Transverse colon (tissue), 4 donors: Measurements from ENCODE around the gene NME3. TPM values are rescaled to one million over a fixed set of nuclear protein-coding genes. Genes with fewer than 3 reads are reported as not detected.

Source experiments
- DNase-seq: peaks from one replicate; pipeline ENCODE4 v3.0.0-alpha.2; 2019
- H3K27ac ChIP-seq, 4 donors: fragments of 200-600 bp; sonication (generic); 2 replicates each; pipeline ENCODE4 v1.5.1; 2016 to 2018; ENCODE audit warnings: inconsistent platforms in 4 of 4
- H3K27me3 ChIP-seq: fragments of 200-600 bp; sonication (generic); 2 replicates; pipeline ENCODE4 v1.5.1; 2017; ENCODE audit warnings: inconsistent platforms
- H3K36me3 ChIP-seq, 4 donors: fragments of 200-600 bp; sonication (generic); 2 replicates each; pipeline ENCODE4 v1.5.1; 2017 to 2019; ENCODE audit warnings: inconsistent platforms in 4 of 4
- H3K4me1 ChIP-seq, 4 donors: fragments of 200-600 bp; sonication (generic); 2 replicates each; pipeline ENCODE4 v1.5.1; 2017 to 2020; ENCODE audit warnings: inconsistent platforms in 4 of 4
- H3K4me3 ChIP-seq, 4 donors: fragments of 200-600 bp; sonication (generic); 1 replicate in 1 of 4; 2 replicates in 3 of 4; pipeline versions ENCODE4 v1.5.1 to v1.6.1; 2017 to 2019; ENCODE audit warnings: inconsistent platforms in 4 of 4
- H3K9me3 ChIP-seq, 2 donors: fragments of 200-600 bp; sonication (generic); 2 replicates each; pipeline ENCODE4 v1.5.1; 2017 to 2019; ENCODE audit warnings: inconsistent platforms in 2 of 2
- EP300 ChIP-seq: sonication (generic); formaldehyde crosslinking; IDR thresholded peaks from one replicate; pipeline ENCODE4 v1.6.1; 2017; ENCODE audit warnings: antibody characterized with exemption, low read depth
- POLR2A ChIP-seq: fragments of 450-650 bp; IDR thresholded peaks from one replicate; pipeline ENCODE4 v1.6.1; 2016; ENCODE audit warnings: antibody characterized with exemption, mild to moderate bottlenecking, moderate library complexity
- POLR2AphosphoS5 ChIP-seq, 3 donors: sonication (generic); formaldehyde crosslinking; IDR thresholded peaks; one replicate each; pipeline ENCODE4 v1.6.1; 2016; ENCODE audit warnings: antibody characterized with exemption in 3 of 3
- WGBS, 2 donors: methylation state at CpG; one replicate each; pipeline ENCODE4 v1.1.5; 2018; ENCODE audit warnings: low coverage in 1 of 2; 5-methylcytosine and 5-hydroxymethylcytosine counted together
- in situ Hi-C, 4 donors: fragments of 200-750 bp; cut with MboI; loops; one replicate each; pipeline versions ENCODE4 v1.15.0 to v1.15.1; 2017; ENCODE audit warnings: low sequenced_read_pairs in 3 of 4, low pct_ligation_motif_present in 1 of 4, low pct_unique_long_range_greater_than_20kb in 1 of 4
- intact Hi-C: fragments of 100-400 bp; cut with DNase I; formaldehyde crosslinking; loops from one replicate; pipeline ENCODE4 v1.15.1; 2023; ENCODE audit warnings: low total_unique reads
- total RNA-seq, 4 donors: library from RNA; depleted of rRNA; stranded (reverse); fragments of >200 nt; gene quantifications; one replicate each; pipeline ENCODE4 v1.1.0, GENCODE V29; 2016
- TF ChIP-seq, protein P1 (sequence below), 5 experiments: fragments of 200-600 bp in 3 of 5; fragments of 450-650 bp in 2 of 5; sonication (generic) in 3 of 5; IDR thresholded peaks; 1 replicate in 2 of 5; 2 replicates in 3 of 5; pipeline ENCODE4 v1.5.1; 2016 to 2017; ENCODE audit warnings: antibody characterized with exemption in 5 of 5, inconsistent platforms in 3 of 5, mild to moderate bottlenecking in 2 of 5, moderate library complexity in 1 of 5

The NME3 gene
- total RNA-seq, 4 donors from 2014 or later, result 116 to 286 (median 132) TPM

GRCh38 chr16:1818873-1819525, 47.7 kb upstream of the NME3 start:
- in situ Hi-C loops (no loop called here), intact Hi-C loops (no loop called here)
- no peak for TF ChIP-seq POLR2A
- 95 to 100% methylated on average over 5 to 35 of the region's 35 CpGs for WGBS, 2 donors
- DNase-seq, result no peak
- Histone ChIP-seq H3K27ac (no peak overlapping the region), H3K4me1 (peaks cover 0 to 3% (median under 1%) of the 10 kb centered on the region in 4 donors), H3K4me3 (no peak overlapping the region), H3K27me3 (no peaks in the 10 kb centered on the region), H3K36me3 (peaks cover 0 to 35% (median 3%) of the 10 kb centered on the region in 4 donors), H3K9me3 (no peaks in the 10 kb centered on the region)

GRCh38 chr16:1818204-1818872, 47.0 kb upstream of the NME3 start:
- no peak overlapping the region for H3K4me3 ChIP-seq
- intact Hi-C loops, result no loop called here
- no peak for DNase-seq
- in situ Hi-C loops, result no loop called here
- WGBS, 2 donors, result 96% methylated on average over 23 of the region's 27 CpGs; no CpG with 5 or more reads in 1 of the 2 donors
- TF ChIP-seq EP300, result no peak
- TF ChIP-seq POLR2A, result no peak
- TF ChIP-seq, protein P1, sequence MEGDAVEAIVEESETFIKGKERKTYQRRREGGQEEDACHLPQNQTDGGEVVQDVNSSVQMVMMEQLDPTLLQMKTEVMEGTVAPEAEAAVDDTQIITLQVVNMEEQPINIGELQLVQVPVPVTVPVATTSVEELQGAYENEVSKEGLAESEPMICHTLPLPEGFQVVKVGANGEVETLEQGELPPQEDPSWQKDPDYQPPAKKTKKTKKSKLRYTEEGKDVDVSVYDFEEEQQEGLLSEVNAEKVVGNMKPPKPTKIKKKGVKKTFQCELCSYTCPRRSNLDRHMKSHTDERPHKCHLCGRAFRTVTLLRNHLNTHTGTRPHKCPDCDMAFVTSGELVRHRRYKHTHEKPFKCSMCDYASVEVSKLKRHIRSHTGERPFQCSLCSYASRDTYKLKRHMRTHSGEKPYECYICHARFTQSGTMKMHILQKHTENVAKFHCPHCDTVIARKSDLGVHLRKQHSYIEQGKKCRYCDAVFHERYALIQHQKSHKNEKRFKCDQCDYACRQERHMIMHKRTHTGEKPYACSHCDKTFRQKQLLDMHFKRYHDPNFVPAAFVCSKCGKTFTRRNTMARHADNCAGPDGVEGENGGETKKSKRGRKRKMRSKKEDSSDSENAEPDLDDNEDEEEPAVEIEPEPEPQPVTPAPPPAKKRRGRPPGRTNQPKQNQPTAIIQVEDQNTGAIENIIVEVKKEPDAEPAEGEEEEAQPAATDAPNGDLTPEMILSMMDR (IDR thresholded peaks at IDR 0.05), result no peak
- TF ChIP-seq POLR2AphosphoS5 (IDR thresholded peaks at IDR 0.05), result no peak
- peaks cover 0 to 35% (median 3%) of the 10 kb centered on the region in 4 donors for H3K36me3 ChIP-seq
- no peaks in the 10 kb centered on the region for H3K27me3 ChIP-seq
- no peaks in the 10 kb centered on the region for H3K4me1 ChIP-seq
- no peak overlapping the region for H3K27ac ChIP-seq
- H3K9me3 ChIP-seq, result no peaks in the 10 kb centered on the region

DNA sequence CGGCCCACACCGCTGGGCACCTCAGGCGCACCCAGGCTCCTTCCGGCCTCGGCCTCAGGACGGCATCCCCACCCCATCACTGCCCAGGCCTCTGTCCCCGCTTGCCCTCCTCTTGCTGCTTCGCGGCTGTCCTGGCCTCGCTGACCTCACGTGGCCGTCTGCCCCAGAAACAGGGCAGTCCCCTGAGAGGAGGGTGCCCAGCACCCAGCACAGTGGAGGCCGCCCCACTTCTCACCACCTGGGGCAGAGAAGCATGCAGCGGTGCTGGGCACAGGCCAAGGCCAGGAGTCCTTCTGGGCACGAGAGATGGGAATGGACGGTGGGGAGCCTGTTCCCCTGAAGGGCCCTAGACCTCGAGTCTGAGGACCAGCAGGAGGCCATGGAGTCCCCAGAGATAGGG, 46.4 kb upstream of the NME3 start:
- 94% methylated on average over 17 of the region's 17 CpGs; no CpG with 5 or more reads in 1 of the 2 donors for WGBS, 2 donors
- Histone ChIP-seq H3K9me3 (no peaks in the 10 kb centered on the region), H3K27ac (no peak overlapping the region), H3K36me3 (peaks cover 0 to 35% (median 3%) of the 10 kb centered on the region in 4 donors), H3K4me3 (no peak overlapping the region), H3K27me3 (no peaks in the 10 kb centered on the region), H3K4me1 (peaks cover 0 to 5% (median 4%) of the 10 kb centered on the region in 4 donors)
- DNase-seq, result no peak
- intact Hi-C loops, result no loop called here
- TF ChIP-seq, protein P1 (IDR thresholded peaks at IDR 0.05), result no peak
- no peak for TF ChIP-seq POLR2A
- TF ChIP-seq EP300, result no peak
- no peak for TF ChIP-seq POLR2AphosphoS5 (IDR thresholded peaks at IDR 0.05)
- in situ Hi-C loops, result no loop called here

- WGBS, 2 donors, result 95% methylated on average over 9 of the region's 9 CpGs; no CpG with 5 or more reads in 1 of the 2 donors
- in situ Hi-C loops, result no loop called here
Observed at GRCh38 chr16:1817276-1817589, 45.9 kb upstream of the NME3 start.

More at GRCh38 chr16:1817276-1817589, 45.9 kb upstream of the NME3 start:
- no peak for DNase-seq
- Histone ChIP-seq H3K27ac (no peak overlapping the region), H3K4me3 (no peak overlapping the region), H3K4me1 (peaks cover 0 to 8% (median 6%) of the 10 kb centered on the region in 4 donors), H3K9me3 (no peaks in the 10 kb centered on the region), H3K36me3 (peaks cover 0 to 30% (median 3%) of the 10 kb centered on the region in 4 donors), H3K27me3 (no peaks in the 10 kb centered on the region)
- intact Hi-C loops, result no loop called here
- TF ChIP-seq, protein P1 (IDR thresholded peaks at IDR 0.05), result no peak
- no peak for TF ChIP-seq POLR2AphosphoS5 (IDR thresholded peaks at IDR 0.05)
- TF ChIP-seq EP300, result no peak
- TF ChIP-seq POLR2A, result no peak
